Ramos (cell line): ENCODE data around the gene EHF.

Experiments
- in situ Hi-C: fragments of 300-500 bp; cut with MboI; formaldehyde crosslinking; loops from one replicate; pipeline ENCODE4 v1.14.3; 2022; ENCODE audit warnings: low sequenced_read_pairs; ENCODE audit not compliant: unreplicated experiment

Gene EHF

GRCh38 chr11:34640924-34641275 is 20.0 kb downstream of the EHF start:
- in situ Hi-C loops = no loop called here

- in situ Hi-C loops = no loop called here
These were observed 20.6 kb downstream of the EHF start for GRCh38 chr11:34641456-34641855.

- in situ Hi-C loops = no loop called here
These were observed 21.2 kb downstream of the EHF start for GRCh38 chr11:34642001-34642554.

- in situ Hi-C loops = no loop called here
These were observed 22.0 kb downstream of the EHF start for GRCh38 chr11:34642873-34643272.

- in situ Hi-C loops = no loop called here
These were observed 22.4 kb downstream of the EHF start for GRCh38 chr11:34643311-34643710.

- in situ Hi-C loops = no loop called here
These were observed 23.0 kb downstream of the EHF start for GRCh38 chr11:34643846-34644245.

- in situ Hi-C loops = no loop called here
These were observed 23.9 kb downstream of the EHF start for GRCh38 chr11:34644669-34645406.

- in situ Hi-C loops = no loop called here
These were observed 25.5 kb downstream of the EHF start for GRCh38 chr11:34646431-34646830.

GRCh38 chr11:34647131-34647530 is 26.2 kb downstream of the EHF start:
- in situ Hi-C loops = no loop called here

GRCh38 chr11:34647532-34647931 is 26.6 kb downstream of the EHF start:
- in situ Hi-C loops = no loop called here

GRCh38 chr11:34648036-34648435 is 27.1 kb downstream of the EHF start:
- in situ Hi-C loops = no loop called here

GRCh38 chr11:34649597-34649996 is 28.7 kb downstream of the EHF start:
- in situ Hi-C loops = no loop called here

GRCh38 chr11:34650528-34650927 is 29.6 kb downstream of the EHF start:
- in situ Hi-C loops = no loop called here

- in situ Hi-C loops = no loop called here
These were observed 30.7 kb downstream of the EHF start for GRCh38 chr11:34651551-34651950.

GRCh38 chr11:34652191-34652973 is 31.5 kb downstream of the EHF start:
- in situ Hi-C loops = no loop called here

GRCh38 chr11:34653031-34653430 is 32.1 kb downstream of the EHF start:
- in situ Hi-C loops = no loop called here

- in situ Hi-C loops = no loop called here
These were observed 33.1 kb downstream of the EHF start for GRCh38 chr11:34653851-34654482.

GRCh38 chr11:34654483-34655334 is 33.8 kb downstream of the EHF start:
- in situ Hi-C loops = no loop called here

GRCh38 chr11:34655335-34656008 is 34.6 kb downstream of the EHF start:
- in situ Hi-C loops = no loop called here
